ENCODE measurements around the gene BCKDHB.

BCKDHB gene

DNA sequence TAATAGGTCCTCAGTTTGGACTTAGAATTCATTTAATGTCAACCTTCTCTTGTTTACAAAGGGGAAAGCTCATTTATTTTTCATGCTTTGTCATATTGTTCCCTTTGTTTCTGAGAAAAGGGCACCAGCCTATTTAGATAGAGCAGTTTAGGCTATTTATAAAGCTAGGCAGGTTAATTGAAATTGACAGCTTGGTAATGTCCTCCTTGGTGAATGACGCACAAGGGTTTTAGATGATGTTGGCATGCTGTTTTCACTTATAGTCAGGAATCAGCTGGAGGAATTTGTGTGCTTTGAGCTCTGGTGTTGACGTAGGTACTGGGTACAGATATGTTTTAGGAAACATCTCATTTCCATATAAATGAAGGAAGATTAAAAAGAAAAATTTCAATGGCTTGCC lies 45.2 kb downstream of the BCKDHB start:
- no peak for DNase-seq (ENCODE audit: low spot score)

DNA sequence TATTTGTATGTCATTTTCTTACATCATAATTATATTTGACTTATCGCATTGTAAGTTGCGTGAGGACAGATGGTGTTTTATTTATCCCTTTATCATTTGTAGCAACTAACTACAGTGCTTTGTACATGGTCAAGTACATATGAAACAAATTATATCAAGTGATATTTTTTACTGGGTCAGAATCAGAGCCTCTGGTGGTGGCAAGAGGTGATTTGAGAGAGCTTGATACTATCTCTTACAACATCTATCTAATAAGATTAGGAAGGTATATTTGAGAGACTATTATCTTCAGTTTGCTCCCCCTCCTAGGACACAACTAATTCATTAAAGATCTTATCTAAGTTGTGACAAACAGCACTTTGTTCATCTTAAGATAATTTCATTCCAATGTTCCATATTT lies 47.7 kb downstream of the BCKDHB start:
- DNase-seq (ENCODE audit: low spot score), result no peak

DNA sequence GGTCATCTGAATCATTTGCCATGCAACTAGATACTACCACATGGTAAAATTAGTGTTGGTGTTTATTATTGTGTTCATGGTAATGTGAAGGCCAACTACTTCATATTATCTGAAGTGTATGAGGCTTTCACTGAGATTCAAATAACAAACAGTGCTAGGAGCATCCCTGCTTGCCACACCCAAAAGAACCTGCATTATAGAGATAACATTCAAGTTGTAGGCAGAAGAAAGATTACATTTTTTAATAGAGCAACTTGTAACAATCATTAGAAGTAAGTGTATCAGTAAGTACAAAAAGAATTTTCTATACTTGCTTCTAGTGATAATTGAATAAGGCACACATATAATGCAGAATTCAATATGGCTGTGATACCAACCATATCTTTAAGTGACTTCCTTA lies 49.8 kb downstream of the BCKDHB start:
- no peak for DNase-seq (ENCODE audit: low spot score)

DNA sequence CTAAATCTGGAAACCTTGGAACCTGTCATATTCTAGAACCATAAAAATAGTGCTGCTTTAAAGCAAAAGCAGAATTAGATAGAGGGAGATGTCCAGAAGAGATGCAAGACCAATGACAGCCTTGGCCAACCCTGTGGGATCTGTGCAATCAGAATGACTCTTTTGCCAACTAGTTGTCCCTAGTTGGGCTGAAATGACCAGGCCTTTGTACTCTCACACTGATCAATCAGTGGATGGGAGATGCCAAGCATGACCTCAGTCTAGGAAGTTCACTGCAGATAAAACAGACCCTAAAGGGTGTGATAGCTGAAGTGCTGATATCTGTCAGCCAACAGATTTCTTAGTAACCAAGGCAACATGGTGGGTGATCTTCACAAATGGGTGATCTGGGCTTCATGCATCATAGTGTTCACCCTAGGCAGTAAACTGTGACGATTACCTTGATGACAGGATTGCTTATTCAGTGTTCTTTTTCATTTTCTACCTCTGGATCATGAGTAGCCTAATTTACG lies 52.1 kb downstream of the BCKDHB start:
- DNase-seq (ENCODE audit: low spot score), result no peak

DNA sequence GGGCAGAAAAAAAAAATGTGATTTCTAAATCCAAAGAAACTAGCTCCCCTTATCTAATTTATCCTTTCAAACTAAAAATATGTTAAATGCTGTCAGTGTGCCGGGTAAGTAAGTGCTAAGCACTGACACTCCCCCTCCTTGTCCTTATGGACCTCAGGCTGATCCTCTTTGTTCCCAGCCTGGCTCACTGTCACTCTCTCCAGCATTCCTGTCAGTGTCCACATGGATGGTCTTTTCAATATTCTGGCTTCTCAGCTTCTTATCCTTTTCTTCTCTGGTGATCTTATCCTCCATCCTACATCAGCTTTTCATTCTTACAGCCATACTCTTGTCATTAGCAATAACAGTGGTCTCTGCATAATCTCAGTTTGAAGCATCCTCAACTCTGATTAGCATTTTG lies 55.0 kb downstream of the BCKDHB start:
- no peak for DNase-seq (ENCODE audit: low spot score)

DNA sequence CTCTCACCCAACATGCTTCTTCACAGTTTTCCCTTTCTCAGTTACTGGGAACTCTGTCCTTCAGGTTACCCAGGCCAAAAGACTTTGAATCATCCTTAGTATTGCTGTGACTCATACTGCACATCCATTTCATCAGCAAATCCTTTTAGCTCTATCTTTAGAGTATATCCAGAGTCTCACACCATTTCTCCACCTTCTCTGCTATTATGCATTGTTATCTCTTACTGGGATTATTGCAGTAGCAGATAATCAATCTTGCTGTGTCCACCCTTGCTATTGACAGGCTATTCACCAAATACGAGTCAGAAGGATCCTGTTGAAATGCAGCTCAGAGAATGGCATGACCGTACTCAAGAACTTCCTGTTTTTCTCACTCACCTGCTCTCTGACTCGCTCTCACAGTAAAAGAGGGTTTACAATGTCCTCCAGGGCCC lies 57.3 kb downstream of the BCKDHB start:
- DNase-seq (ENCODE audit: low spot score), result no peak

DNA sequence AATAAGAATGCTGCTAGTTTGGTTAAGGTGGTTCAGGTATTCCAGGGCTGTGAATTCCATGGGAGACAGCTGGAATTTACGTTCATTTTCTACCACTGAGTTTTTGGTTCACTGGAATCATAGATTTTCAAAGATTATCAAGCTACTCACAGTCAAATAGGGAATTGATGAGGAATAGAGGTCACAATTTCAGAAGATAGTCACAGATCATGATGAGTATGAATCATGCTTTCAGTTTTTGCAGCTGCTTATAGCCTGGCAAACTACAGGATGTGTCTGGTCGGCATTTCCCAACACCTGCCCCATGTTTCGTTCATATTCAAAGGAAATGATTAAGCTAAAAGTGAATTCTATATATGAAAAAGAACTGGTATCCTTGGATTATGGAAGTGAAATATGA lies 58.7 kb downstream of the BCKDHB start:
- DNase-seq (ENCODE audit: low spot score), result no peak

DNA sequence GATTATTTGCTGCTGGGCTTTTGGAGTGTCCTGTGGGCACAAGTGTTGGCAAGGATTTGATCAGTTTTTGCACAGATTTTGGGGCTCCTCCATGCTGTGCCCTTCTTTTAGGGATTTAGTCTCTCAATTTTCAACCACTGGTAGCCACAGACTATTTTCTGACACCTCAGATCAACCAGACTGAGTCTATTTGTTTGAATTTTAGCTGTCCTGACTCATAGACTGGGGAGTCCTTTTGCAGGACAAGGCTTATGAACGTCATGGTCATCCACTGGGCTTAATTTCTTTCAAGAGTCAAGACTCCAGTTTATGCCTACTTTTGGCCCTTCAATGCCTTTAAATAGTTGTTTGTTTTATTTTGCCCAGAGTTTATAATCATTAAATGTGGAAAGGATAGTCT lies 59.3 kb downstream of the BCKDHB start:
- DNase-seq (ENCODE audit: low spot score), result no peak

DNA sequence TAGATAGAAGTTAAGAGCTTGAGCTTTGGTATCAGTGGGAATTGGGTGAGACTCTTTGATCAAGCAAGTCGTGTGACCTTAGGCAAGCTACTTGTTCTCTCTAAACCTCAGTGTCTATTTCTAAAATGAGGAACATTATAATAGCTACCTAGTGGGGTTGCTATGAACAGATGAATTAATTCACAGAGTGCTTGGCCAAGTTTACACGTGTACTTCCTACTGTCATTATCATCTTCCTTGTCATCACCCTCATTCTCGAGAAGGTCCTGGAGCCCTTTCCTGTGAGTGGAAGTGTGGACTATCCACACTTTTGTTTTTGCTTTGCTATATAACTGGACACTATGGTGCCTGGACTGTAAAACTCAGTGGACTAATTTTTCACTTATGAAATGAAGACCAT lies 64.0 kb downstream of the BCKDHB start:
- DNase-seq (ENCODE audit: low spot score), result no peak

DNA sequence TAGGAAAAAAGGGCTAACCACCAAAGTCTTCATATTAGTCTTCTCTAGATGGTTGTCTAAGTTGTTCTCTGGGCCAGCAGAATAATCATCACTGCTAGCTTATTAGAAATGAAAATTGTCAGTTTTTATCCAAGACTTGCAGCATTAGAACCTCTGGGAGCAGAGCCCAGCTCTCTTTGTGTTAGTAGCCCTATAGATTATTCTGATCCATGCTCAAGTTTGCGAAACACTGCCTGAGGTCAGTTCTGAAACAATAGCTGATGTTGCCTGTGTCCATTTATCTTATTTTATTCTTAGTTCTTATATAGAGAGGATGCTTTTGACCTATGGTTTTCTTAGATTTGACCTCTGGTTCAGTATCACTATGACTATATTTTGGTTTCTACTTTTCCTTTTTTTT lies 66.9 kb downstream of the BCKDHB start:
- DNase-seq (ENCODE audit: low spot score), result no peak

DNA sequence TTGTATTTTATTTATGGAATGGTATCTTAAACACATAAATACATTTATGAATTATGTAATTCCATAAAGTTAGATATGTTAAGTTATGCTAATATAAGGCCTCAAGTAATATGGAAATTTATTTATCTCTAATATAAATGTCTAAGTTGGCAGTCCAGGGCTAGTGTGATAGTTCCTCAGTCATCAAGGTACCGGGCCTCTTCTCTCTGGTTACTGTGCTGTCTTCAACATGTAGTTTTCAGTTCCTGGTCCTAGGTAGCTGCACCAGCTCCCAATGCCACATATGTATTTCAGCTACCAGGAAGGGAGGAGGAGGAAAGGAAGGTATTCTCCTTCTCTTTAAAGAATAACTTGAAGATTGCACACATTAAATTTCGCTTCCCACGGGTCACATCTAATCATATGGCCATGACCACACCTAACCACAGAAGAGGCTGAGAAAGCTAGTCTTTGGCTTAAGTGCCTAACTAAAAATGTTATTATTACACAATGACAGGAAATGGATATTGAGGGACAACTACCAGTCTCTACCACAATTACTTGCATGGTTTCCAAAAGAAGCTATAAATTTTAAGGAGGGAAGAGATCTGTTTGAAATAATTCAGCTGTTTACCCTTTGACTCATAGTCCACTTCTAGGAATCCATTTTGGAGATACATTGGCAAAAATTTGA lies 68.6 kb downstream of the BCKDHB start:
- no peak for DNase-seq (ENCODE audit: low spot score)

DNA sequence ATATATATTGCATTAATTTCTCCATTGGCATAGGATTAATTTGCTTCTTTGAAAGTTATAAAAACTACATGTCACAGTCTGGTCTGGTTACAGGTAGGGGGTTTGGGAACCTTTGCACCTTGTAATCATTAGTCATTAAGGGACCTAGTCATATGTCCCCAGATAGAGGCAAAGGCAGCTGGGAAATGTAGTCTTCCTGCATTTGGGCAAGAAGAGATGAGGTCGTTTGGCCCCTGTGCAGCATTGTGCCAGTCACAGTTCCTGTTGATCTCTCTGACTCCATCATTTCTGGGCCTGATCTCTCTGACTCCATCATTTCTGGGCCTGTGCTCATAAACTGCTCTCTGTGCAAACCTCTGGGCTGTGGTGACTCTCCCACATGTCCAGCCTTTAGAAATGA lies 73.2 kb downstream of the BCKDHB start:
- no peak for DNase-seq (ENCODE audit: low spot score)

DNA sequence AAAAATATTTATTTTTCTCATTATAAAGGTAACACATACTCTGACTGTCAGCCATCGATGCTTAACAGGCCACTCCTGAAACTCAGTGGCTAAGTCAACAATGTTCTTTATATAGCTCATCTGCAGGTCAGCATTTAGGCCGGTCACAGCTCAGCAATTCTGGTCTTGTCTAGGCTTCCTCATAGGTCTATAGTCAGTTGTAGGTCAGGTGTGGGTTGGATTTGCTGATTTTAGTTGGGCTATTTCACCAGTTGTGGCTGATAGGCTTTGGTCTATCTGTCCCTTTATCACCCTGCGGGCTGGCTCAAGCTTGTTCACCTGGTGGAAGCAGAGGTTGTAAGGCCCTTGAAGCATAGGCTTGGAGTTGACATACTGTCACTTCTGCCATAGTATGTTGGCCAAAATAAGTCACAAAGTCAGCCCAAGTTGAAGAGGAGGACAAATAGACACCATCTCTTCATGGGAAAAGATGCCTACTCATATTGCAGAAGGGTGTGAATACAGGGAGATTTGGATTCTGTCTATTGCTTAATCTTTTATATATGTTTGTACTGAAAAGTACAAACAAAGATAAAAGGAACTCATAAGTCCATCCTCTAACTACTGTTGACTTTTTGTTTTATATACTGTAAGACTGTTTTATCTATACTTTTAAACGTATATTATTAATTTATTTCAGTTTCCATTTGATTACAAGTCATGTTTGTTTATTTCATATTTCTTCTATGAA lies 75.0 kb downstream of the BCKDHB start:
- no peak for DNase-seq (ENCODE audit: low spot score)

DNA sequence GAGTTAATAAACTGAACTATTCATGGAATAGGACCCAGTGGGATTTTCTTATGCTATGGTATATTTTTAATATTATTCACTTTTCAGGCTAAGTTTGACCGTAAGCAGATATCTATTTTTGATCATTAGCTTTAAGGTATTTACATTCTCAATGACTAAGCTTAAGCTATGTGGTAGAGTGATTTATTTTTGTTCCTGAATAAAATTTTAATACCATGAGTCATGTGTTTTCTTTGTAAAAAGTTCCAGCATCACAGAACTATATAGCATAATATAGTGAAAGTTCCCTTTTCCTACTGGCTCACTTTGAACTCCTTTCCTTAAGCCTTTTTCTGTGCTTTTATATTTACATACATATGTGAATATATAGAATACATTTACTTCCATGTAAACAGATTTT lies 75.8 kb downstream of the BCKDHB start:
- no peak for DNase-seq (ENCODE audit: low spot score)

DNA sequence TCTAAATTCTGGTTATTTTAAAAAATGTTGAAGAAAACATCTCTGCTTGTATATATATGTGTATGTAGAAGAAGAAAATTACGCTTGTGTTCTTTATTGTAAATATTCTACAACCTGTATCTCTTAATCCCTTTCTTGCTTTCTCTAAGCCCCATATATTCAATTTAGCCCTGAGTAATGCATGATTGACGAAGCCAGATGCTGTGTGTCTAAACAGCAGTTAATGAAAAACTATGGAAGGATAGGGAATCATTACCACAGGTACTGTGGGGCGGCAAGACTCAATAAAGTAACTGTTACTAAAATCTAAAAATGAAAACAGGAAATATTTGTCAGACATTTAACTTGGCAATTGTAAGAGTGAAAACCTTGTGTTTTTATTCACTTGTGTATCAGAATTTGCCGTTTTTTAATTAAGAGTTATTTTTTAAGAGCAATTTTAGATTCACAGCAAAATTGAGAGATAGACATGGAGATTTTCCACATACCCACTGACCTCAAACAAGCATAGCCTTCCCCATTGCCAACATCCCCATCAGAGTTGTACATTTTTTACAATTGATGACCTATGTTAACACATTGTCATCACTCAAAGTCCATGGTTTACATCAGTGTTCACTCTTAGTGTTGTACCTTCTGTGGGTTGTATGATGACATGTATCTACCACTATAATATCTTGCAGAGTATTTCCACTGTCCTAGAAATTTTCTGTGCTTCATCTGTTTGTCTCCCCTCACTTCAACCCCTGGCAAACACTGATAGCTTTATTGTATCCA lies 76.7 kb downstream of the BCKDHB start:
- no peak for DNase-seq (ENCODE audit: low spot score)

DNA sequence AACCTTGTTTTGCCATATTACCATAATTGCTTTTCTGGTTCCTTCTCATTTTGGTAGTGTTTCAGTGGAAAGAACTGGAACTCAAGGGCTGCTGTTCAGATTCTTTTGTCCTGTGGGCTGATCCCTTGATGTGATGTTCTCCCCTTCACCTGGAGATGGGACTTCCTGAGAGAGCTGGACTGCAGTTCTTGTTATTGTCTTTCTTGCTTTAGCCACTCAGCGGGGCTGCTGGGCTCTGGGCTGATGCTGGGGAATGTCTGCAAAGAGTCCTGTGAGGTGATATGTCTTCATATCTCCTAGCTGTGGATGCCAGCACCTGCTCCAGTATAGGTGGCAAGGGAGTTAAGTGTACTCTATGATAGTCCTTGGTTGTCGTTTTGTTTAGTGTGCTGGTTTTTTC lies 79.0 kb downstream of the BCKDHB start:
- no peak for DNase-seq (ENCODE audit: low spot score)

DNA sequence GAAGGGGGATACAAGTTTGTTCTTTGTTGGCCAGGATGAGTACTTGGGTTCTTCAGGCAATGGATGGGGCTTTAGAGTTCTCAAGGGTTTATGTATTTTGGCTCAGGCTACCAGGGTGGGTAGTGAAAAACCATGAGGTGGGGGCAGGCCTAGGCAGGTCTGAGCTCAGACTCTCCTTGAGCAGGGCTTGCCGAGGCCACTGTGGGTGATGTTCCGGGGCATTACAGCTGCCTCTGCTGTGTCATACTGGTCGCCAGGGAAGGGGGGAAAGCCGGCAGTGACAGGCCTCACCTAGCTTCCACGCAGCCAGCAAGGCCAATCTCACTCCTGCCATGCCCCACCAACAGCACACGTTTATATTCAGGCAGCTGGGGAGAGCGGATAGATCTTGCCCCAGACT lies 79.6 kb downstream of the BCKDHB start:
- no peak for DNase-seq (ENCODE audit: low spot score)

DNA sequence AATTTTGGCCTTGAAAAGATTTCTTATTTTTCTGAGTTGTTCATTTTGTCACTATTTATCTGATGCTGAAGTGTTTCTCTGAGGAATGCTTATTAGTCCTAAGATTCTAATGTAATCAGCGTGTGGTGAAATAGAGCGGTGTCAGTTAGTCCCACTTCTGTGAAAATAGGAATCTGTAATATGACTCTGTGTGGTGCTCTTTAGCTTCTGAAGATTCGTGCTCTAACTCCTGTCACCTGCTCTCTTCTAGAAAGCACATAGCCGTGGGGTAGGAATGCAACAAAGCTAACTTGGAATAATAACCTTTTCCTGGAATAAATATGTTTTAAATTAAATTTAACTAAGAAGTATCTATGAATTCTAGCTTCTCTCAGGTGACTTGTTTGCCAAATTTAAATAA lies 90.4 kb downstream of the BCKDHB start:
- DNase-seq (ENCODE audit: low spot score), result no peak

DNA sequence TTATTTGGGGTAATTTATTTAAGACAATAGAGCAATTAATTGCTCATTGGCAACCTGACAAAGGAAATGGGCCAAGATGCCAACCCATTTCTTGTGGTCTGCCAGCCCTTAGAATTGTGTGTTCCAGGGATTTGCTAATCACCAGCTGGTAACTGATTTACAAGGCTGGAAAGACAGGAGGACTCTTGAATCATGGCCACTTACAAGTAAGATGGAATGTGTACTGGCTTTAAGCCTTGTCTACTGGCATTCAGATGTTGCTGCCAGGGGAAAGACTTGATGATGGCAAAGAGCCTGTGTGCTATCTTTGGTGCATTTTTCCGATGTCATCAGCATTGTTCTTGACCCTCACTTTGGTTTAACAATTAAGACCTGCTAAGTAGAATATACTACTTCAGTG lies 91.0 kb downstream of the BCKDHB start:
- DNase-seq (ENCODE audit: low spot score), result no peak

DNA sequence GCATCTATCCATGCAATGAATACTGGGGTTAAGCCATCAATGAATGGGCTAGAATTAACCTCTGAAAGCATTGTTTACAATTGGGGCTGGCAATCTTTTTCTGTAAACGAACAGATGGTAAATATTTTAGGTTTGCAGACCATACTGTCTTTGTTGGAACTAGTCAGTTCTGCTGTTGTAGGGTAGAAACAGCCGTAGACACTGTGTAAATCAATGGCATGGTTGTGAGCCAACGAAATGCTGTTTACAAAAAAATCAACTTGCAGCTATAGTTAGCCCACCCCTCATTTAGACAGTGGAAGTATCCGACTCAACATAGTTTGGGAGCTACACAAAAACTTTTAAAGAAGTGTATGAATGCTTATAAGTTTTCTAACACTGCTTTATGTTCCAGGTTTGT lies 91.5 kb downstream of the BCKDHB start:
- no peak for DNase-seq (ENCODE audit: low spot score)

DNA sequence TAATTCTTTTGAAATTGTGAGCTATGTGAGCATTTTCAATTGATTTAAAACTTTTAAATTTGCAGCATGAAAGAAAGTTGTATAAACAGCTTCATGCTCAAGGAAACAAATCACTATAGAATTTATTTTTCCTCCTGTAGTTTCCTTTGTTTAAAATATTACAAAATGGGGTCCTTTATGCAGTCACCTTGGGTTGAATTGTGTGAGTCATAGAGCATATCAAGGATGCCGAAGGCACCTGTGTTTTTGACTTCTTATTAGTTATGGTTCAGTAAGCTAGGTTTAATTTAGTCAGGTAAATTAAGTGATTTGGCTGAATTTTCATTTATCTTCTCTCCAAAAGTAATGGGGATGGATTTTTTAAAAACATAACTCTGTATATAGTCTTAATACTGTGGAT lies 96.8 kb downstream of the BCKDHB start:
- DNase-seq (ENCODE audit: low spot score), result no peak

DNA sequence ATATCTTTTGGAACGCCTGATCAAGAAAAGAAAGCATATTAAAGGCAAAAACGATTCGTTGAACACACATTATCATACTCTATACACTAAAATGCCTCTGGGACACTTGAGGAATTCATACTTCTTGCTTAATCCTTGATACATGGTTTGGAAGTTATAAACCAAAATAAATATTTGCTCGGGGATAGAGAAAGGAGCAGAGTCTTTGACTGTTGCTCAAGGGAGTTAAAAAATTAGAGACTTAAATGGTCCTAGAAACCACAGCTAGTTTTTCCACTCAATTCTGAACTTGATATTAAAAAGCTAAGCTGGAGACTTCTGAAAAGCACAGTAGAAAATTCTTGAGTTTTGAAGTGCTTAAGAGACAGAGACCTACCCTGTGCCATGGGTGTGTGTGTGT lies 98.9 kb downstream of the BCKDHB start:
- no peak for DNase-seq (ENCODE audit: low spot score)

DNA sequence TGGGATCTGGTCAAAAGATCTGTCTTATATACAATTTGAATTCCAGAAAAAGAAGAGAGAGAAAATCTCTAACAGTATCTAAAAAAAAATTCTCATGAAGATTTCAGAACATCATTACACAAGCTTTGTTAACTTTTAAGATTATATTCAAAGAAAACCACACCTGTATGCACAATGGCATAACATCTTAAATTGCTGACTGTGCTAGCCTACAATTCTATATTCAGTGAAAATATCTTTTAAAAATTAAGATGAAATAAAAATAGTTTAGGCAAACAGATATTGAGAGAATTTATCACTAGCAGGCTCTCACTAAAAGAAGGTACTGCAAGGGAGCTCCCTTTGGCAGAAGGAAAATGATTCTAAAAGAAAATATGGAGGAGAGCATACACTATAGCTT lies 100.3 kb downstream of the BCKDHB start:
- no peak for DNase-seq (ENCODE audit: low spot score)
